ENCODE results near the gene COMMD4. TPM values are rescaled to one million over a fixed set of nuclear protein-coding genes. Genes with fewer than 3 reads are reported as not detected.
"Not testable (repeated sequence)": the region's sequence is repeated elsewhere in the genome, so short reads cannot be mapped to it uniquely, and the experiment has no call there.

Gene COMMD4
- total RNA-seq, 1 donor from 2014 or later = 57.5 TPM

- intact Hi-C loops (cut with DNase I) = no loop called here
- Histone ChIP-seq H3K36me3 (peaks cover 11% of the 10 kb centered on the region), H3K9me3 (no peaks in the 10 kb centered on the region), H3K27ac (no peak overlapping the region), H3K27me3 (no peaks in the 10 kb centered on the region), H3K4me1 (peaks cover 6% of the 10 kb centered on the region), H3K4me3 (no peak overlapping the region)
- ATAC-seq (no peak), DNase-seq (no peak)
- TF ChIP-seq CTCF (IDR thresholded peaks at IDR 0.05) = no peak
These were observed 6.4 kb downstream of the COMMD4 start for GRCh38 chr15:75342221-75342620.

- H3K27me3 ChIP-seq; intact Hi-C loops (cut with DNase I); H3K9me3 ChIP-seq; H3K4me3 ChIP-seq; ATAC-seq; H3K27ac ChIP-seq; DNase-seq: not testable (repeated sequence)
- H3K4me1 ChIP-seq = peaks cover 13% of the 10 kb centered on the region
- peaks cover 11% of the 10 kb centered on the region for H3K36me3 ChIP-seq
These were observed 8.1 kb downstream of the COMMD4 start for GRCh38 chr15:75343953-75344352.

GRCh38 chr15:75346796-75347221 is 10.9 kb downstream of the COMMD4 start, which contains the start of gene NEIL1:
Gene NEIL1, plus strand, starts transcription at chr15:75347039. Its CDS starts 1,867 bp downstream, at chr15:75348906.
- H3K27ac ChIP-seq = peak within 1 kb of the TSS; percentile 84
- peak; percentile 74 for DNase-seq
- intact Hi-C loops (cut with DNase I) = no loop called here

GRCh38 chr15:75347222-75348033 is 11.6 kb downstream of the COMMD4 start:
- peak; percentile 82 for ATAC-seq
- intact Hi-C loops (cut with DNase I) = no loop called here
- Histone ChIP-seq H3K27me3 (no peaks in the 10 kb centered on the region), H3K27ac (peak overlapping the region; percentile 84), H3K4me3 (peak overlapping the region; percentile 97), H3K4me1 (peaks cover 20% of the 10 kb centered on the region), H3K36me3 (no peaks in the 10 kb centered on the region), H3K9me3 (no peaks in the 10 kb centered on the region)
- peak; percentile 87 for DNase-seq
- TF ChIP-seq CTCF (IDR thresholded peaks at IDR 0.05) = no peak

More at GRCh38 chr15:75346796-75347221, 10.9 kb downstream of the COMMD4 start, which contains the start of gene NEIL1:
- no peaks in the 10 kb centered on the region for H3K36me3 ChIP-seq
- H3K4me1 ChIP-seq = peaks cover 20% of the 10 kb centered on the region
- no peaks in the 10 kb centered on the region for H3K9me3 ChIP-seq
- no peak for TF ChIP-seq CTCF (IDR thresholded peaks at IDR 0.05)
- H3K4me3 ChIP-seq = peak within 1 kb of the TSS; percentile 97
- peak; percentile 30 for ATAC-seq
- no peaks in the 10 kb centered on the region for H3K27me3 ChIP-seq

GRCh38 chr15:75348034-75348561 is 12.2 kb downstream of the COMMD4 start:
- Histone ChIP-seq H3K4me3 (peak overlapping the region; percentile 97), H3K4me1 (peaks cover 20% of the 10 kb centered on the region), H3K27ac (peak overlapping the region; percentile 84), H3K27me3 (no peaks in the 10 kb centered on the region), H3K36me3 (no peaks in the 10 kb centered on the region), H3K9me3 (no peaks in the 10 kb centered on the region)
- peak; percentile 73 for DNase-seq
- TF ChIP-seq CTCF (IDR thresholded peaks at IDR 0.05) = no peak
- ATAC-seq = peak; percentile 48
- intact Hi-C loops (cut with DNase I) = no loop called here
